HCT116 (cell line): ENCODE data around the gene CLIC3.

Experiments used
- CEBPB ChIP-seq: IDR thresholded peaks from 2 replicates; pipeline ENCODE4 v1.6.1; 2012; ENCODE audit warnings: low read depth
- CTCF ChIP-seq, 3 experiments: fragments of 200-600 bp in 1 of 3; sonication (generic) in 1 of 3; IDR thresholded peaks in 2 of 3; conservative IDR thresholded peaks in 1 of 3; 2 replicates each; pipeline ENCODE4 v1.5.1; 2012 to 2017; ENCODE audit warnings: low read depth in 2 of 3, low read length in 2 of 3, antibody characterized with exemption in 1 of 3, borderline replicate concordance in 1 of 3, control low read depth in 1 of 3, mild to moderate bottlenecking in 1 of 3, mixed read lengths in 1 of 3, mixed run types in 1 of 3, moderate library complexity in 1 of 3; ENCODE audit not compliant: insufficient read depth in 1 of 3
- POLR2A ChIP-seq: IDR thresholded peaks from 2 replicates; pipeline ENCODE4 v1.7.0; 2011; ENCODE audit warnings: borderline replicate concordance; ENCODE audit not compliant: insufficient read depth, insufficient read length; ENCODE audit errors: extremely low read depth
- POLR2AphosphoS5 ChIP-seq: IDR thresholded peaks from 2 replicates; pipeline ENCODE4 v1.6.1; 2011; ENCODE audit warnings: mild to moderate bottlenecking, low read depth, low read length, moderate library complexity
- REST ChIP-seq: IDR thresholded peaks from 2 replicates; pipeline ENCODE4 v1.6.1; 2012; ENCODE audit warnings: low read depth
- SP1 ChIP-seq: IDR thresholded peaks from 2 replicates; pipeline ENCODE4 v1.6.1; 2012; ENCODE audit warnings: low read depth
- TCF7L2 ChIP-seq: IDR thresholded peaks from 2 replicates; pipeline ENCODE4 v1.7.0; 2011; ENCODE audit warnings: borderline replicate concordance, inconsistent platforms; ENCODE audit not compliant: insufficient read depth, insufficient read length; ENCODE audit errors: extremely low read depth
- ZBTB33 ChIP-seq: IDR thresholded peaks from 2 replicates; pipeline ENCODE4 v1.6.1; 2011; ENCODE audit warnings: mild to moderate bottlenecking, low read length, moderate library complexity; ENCODE audit not compliant: insufficient replicate concordance; ENCODE audit errors: extremely low read depth
- ZNF274 ChIP-seq: fragments of 200-500 bp; sonication (Bioruptor generic); IDR thresholded peaks from 2 replicates; pipeline ENCODE4 v1.6.1; 2014; ENCODE audit warnings: mild to moderate bottlenecking, low read depth, low read length, inconsistent platforms

- TF ChIP-seq POLR2A (no peak), ZBTB33 (no peak), CTCF (IDR thresholded peaks at IDR 0.05 in 2 of 3, conservative IDR thresholded peaks at IDR 0.05 in 1 of 3; ENCODE audit: borderline replicate concordance in 1 of 3, insufficient read depth in 1 of 3, low read depth in 2 of 3, low read length in 2 of 3) (no peak), TCF7L2 (no peak), SP1 (no peak), CEBPB (no peak), POLR2AphosphoS5 (no peak), ZNF274 (no peak), REST (no peak)
These were observed 34.2 kb downstream of the CLIC3 start for GRCh38 chr9:136962163-136962562.
